ENCODE results near the gene ROR2.

Gene ROR2

GRCh38 chr9:91789941-91790340 lies 160.1 kb downstream of the ROR2 start:
- no peak for DNase-seq

GRCh38 chr9:91787931-91788330 lies 162.1 kb downstream of the ROR2 start:
- DNase-seq = no peak

- no peak for DNase-seq
Measured at GRCh38 chr9:91786132-91786896, 163.7 kb downstream of the ROR2 start.

DNA sequence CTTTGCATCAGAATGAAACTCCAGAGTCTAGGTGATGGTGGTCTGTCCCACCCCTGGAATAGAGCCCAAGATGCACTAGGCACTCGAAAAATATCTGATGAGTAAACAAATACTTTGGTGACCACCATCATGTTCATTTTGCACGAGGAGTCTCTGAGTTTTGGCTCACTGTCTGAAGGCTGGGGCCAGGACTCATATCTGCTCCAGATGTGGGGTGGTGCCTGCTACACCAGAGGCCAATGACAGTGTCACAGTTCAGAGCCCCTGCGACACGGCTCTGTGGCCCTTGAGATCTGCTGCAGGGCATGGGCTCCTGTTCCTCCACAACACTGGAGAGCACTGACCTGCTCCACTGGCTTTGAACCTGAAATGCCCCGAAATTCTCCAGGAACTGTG lies 164.6 kb downstream of the ROR2 start:
- no peak for DNase-seq

- DNase-seq = no peak
Measured at GRCh38 chr9:91784673-91785446, 165.2 kb downstream of the ROR2 start.

- DNase-seq = no peak
Measured at GRCh38 chr9:91783876-91784672, 166.0 kb downstream of the ROR2 start.

DNA sequence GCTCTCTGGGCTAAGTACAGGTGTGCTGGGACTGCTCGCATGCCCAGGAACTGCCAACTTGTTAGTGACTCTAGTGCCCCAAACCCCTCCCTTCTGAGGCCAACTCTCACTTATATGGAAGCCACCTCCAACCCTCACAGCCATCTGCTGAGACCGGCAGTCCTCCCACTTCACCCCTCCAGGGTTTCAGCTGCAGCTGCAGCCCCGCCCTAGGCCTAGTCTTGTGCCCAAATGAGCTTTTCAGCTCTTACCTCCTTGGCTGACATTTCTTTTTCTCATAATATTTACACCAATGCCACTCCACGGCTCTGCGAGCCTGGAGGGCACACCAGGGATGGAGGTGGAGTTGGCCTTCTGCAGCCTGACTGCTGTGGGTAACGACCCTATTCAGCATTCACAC lies 166.6 kb downstream of the ROR2 start:
- DNase-seq = no peak

- DNase-seq = no peak
Measured at GRCh38 chr9:91782708-91783214, 167.3 kb downstream of the ROR2 start.

DNA sequence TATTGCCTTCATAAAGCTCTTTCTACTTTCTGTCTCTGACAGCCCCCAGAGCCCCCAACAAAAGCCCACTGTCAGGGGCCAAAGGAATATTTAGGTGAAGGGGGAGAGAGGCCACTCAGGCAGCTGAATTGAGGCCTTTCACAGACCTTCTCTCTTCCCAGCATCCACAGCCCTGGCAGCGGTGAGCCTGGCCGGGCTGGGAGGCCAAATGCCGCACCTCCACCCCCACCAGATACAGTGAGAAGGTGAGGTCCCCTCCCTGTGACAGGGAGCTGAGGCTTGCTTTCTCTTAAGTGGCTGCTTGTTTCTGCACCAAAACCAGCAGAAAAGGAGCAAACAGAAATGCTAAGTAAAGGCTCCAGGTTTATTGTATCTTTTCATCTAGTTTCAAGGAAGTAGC lies 168.1 kb downstream of the ROR2 start:
- DNase-seq = no peak

DNA sequence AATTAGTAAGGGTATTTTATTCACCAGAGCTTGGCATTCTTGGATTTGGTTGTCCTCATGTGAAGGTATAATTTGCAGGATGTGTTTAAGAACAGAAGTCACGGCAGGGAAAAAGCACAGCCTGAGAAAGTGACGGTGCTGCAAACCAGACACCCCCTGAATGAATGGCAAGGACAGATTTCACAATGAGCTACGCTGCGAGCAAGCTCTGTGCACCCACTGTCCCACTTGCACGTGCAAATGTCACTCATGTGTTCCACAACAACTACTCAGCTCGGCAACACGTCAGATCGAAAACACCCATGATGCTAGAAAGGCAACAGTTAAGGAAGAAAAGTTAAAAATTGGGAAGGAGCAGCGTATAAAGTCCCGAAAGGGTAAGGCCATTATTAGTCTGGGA lies 168.9 kb downstream of the ROR2 start:
- no peak for DNase-seq

- DNase-seq = no peak
Measured at GRCh38 chr9:91778031-91778430, 172.0 kb downstream of the ROR2 start.

DNA sequence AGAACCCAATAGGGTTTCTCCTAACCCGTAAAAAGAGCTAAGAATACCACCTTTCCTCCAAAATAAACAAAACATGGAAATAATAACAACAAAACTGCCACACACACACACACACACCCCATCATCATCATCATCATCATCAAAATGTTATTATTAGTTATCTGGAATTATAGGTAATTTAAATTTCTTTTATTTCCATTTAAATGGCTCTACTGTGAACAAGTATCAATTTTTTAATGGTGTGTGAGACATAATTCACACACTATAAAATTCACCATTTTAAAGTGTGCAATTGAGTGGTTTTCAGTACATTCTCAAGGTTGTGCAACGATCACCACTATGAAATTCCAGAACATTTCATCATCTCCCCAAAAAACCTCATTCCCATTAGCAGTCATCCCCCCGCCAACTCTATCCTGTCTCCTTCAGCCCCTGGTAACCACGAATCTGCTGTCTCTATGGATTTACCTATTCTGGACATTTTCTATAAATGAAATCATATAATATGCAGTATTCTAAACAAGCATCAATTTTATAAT lies 172.7 kb downstream of the ROR2 start:
- no peak for DNase-seq

DNA sequence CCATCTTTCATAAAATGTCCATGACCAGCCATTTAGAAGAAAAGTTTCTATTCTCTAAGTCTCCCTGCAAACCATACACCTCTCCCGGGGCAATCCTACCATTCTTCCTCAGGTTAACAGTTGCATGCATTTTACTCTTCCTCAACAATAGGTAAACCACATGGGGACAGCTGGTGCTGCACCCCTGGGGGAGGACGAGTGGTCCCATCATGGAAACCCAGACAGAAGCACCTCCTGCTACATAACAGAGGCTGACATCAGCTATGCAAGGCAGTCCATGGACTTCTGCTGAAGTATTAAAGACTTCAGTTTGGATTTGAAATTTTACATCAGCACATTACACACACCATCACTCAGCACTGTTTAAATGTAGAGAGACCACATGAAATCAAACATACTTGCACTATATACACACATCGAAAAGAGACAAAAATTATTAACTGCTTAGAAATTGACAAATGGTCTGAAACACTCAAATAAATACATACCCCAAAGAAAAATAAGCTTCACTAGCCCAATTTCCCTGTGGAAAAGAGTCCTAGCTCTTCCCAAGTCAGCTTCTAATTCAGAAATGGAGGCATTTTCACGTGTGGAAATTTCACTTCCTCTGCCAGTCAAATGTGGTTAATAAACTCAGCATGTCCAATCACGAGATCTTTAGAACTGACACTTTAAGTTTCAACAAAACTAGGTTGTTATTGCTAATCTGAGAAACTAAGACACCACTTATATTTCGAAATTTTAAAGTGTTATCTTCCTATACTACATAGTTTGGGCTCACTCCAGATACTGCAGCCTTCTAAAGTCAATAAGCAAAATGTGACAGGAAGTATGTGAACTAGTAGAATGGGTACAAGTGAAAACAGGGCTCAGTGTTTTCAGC lies 173.4 kb downstream of the ROR2 start:
- DNase-seq = no peak

DNA sequence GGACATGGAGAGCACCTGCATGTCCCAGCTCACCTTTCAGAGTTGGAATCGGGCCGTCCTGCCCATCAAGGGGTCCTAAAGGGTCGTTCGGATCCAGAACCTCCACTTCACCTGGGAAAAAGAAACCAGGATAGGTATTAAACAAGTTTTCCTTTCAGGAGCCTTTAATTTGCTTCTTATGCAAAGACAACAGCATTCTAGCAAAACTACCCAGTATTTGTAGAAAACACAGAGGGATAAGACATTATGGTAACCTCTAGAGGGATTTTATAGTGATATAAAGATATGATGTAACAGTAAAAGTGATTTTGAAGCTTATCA lies 174.4 kb downstream of the ROR2 start:
- DNase-seq = no peak

DNA sequence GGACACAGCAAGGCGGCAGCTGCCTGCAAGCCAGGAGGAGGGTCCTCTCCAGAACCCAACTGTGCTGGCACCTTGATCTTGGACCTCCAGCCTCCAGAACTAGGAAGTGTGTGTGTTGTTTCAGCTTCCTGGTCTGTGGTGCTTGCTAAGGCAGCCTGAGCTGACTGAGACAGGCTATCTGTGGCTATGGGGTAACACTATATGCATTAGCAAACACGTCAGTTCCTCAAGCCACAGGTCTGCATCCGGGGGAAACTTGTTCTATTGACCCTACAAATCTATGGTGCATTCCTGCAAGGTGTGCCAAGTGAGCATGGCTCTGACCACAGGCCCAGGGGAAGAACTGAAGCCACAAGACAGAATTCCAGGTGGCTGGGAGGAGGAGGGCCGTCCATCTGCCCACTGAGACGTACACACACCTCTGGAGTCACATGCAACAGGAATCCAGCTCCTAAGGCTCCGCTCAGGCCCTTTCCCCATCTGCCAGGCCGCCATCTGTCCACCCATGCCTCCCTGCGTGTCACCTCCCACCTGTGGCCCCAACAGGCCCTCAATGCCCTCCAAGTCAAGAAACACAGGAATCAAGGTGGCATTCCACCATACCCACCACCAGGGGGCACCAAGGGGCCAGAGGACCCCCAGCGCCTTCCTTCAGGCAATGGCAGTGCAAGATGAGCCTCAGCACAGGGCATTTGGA lies 174.9 kb downstream of the ROR2 start:
- no peak for DNase-seq

DNA sequence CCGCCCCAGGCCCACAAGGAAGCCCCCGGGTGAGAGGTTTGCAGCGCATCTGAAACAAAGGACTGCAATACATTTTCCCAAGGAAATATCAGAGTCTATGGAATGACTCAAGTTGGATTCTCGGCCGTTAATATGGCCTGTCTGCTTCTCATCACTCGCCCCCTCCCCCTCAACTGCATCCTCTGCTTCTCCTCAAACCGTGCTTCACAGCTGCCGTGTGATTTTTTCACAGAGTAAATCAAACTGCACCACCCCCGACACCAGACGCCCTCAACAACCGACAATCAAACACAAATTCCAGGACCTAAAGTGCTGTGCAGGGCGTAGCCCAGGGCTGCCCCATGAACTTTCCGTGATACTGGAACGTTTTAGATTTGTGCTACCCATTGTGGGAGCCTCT lies 176.9 kb downstream of the ROR2 start:
- DNase-seq = no peak

GRCh38 chr9:91771864-91772263 lies 178.2 kb downstream of the ROR2 start:
- no peak for DNase-seq

GRCh38 chr9:91771027-91771426 lies 179.0 kb downstream of the ROR2 start:
- no peak for DNase-seq

GRCh38 chr9:91770229-91770628 lies 179.8 kb downstream of the ROR2 start:
- DNase-seq = no peak

GRCh38 chr9:91768977-91769916 lies 180.8 kb downstream of the ROR2 start:
- no peak for DNase-seq
